ENCODE measurements around the gene EFCAB7. TPM values are rescaled to one million over a fixed set of nuclear protein-coding genes. Genes with fewer than 3 reads are reported as not detected.

EFCAB7 gene
- total RNA-seq, 1 experiment from 2014 or later: 2.8 TPM

GRCh38 chr1:63599799-63600198, 76.5 kb downstream of the EFCAB7 start:
- Mint-ChIP-seq H3K36me3 (peaks cover 11% of the 10 kb centered on the region), H3K27me3 (ENCODE audit: low read depth) (no peaks in the 10 kb centered on the region), H3K4me3 (no peak overlapping the region), H3K27ac (no peak overlapping the region), H3K4me1 (peaks cover 41% of the 10 kb centered on the region), H3K9me3 (no peaks in the 10 kb centered on the region)
- POLR2A ChIA-PET: no interaction called here
- TF ChIP-seq SMAD3 (CRISPR knock-in tag; IDR thresholded peaks at IDR 0.05; ENCODE audit: borderline replicate concordance): no peak
- TF ChIP-seq ZNF219 (CRISPR knock-in tag; IDR thresholded peaks at IDR 0.05; ENCODE audit: borderline replicate concordance): no peak
- TF ChIP-seq TEAD1 (CRISPR knock-in tag; IDR thresholded peaks at IDR 0.05): no peak
- TF ChIP-seq, protein P1, sequence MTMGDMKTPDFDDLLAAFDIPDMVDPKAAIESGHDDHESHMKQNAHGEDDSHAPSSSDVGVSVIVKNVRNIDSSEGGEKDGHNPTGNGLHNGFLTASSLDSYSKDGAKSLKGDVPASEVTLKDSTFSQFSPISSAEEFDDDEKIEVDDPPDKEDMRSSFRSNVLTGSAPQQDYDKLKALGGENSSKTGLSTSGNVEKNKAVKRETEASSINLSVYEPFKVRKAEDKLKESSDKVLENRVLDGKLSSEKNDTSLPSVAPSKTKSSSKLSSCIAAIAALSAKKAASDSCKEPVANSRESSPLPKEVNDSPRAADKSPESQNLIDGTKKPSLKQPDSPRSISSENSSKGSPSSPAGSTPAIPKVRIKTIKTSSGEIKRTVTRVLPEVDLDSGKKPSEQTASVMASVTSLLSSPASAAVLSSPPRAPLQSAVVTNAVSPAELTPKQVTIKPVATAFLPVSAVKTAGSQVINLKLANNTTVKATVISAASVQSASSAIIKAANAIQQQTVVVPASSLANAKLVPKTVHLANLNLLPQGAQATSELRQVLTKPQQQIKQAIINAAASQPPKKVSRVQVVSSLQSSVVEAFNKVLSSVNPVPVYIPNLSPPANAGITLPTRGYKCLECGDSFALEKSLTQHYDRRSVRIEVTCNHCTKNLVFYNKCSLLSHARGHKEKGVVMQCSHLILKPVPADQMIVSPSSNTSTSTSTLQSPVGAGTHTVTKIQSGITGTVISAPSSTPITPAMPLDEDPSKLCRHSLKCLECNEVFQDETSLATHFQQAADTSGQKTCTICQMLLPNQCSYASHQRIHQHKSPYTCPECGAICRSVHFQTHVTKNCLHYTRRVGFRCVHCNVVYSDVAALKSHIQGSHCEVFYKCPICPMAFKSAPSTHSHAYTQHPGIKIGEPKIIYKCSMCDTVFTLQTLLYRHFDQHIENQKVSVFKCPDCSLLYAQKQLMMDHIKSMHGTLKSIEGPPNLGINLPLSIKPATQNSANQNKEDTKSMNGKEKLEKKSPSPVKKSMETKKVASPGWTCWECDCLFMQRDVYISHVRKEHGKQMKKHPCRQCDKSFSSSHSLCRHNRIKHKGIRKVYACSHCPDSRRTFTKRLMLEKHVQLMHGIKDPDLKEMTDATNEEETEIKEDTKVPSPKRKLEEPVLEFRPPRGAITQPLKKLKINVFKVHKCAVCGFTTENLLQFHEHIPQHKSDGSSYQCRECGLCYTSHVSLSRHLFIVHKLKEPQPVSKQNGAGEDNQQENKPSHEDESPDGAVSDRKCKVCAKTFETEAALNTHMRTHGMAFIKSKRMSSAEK (CRISPR knock-in tag; IDR thresholded peaks at IDR 0.05; ENCODE audit: borderline replicate concordance): no peak
- TF ChIP-seq TCF7 (CRISPR knock-in tag; IDR thresholded peaks at IDR 0.05; ENCODE audit: low read depth): no peak
- no peak for TF ChIP-seq ARID4B (CRISPR knock-in tag; IDR thresholded peaks at IDR 0.05; ENCODE audit: borderline replicate concordance)
- no peak for TF ChIP-seq ESRRA (CRISPR knock-in tag; IDR thresholded peaks at IDR 0.05; ENCODE audit: borderline replicate concordance)
- TF ChIP-seq NR2C2 (CRISPR knock-in tag; IDR thresholded peaks at IDR 0.05): no peak
- TF ChIP-seq KAT7 (CRISPR knock-in tag; IDR thresholded peaks at IDR 0.05; ENCODE audit: borderline replicate concordance): no peak
- TF ChIP-seq EMX1 (CRISPR knock-in tag; IDR thresholded peaks at IDR 0.05): no peak
- TF ChIP-seq, protein P2, sequence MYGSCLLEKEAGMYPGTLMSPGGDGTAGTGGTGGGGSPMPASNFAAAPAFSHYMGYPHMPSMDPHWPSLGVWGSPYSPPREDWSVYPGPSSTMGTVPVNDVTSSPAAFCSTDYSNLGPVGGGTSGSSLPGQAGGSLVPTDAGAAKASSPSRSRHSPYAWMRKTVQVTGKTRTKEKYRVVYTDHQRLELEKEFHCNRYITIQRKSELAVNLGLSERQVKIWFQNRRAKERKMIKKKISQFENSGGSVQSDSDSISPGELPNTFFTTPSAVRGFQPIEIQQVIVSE (CRISPR knock-in tag; IDR thresholded peaks at IDR 0.05; ENCODE audit: borderline replicate concordance): no peak
- DNase-seq (ENCODE audit: low spot score): no peak
- CTCF ChIA-PET: no interaction called here
- no peak for ATAC-seq

- H3K4me3 Mint-ChIP-seq: no peak overlapping the region
- ATAC-seq (no peak), DNase-seq (ENCODE audit: low spot score) (no peak)
- no peaks in the 10 kb centered on the region for H3K9me3 Mint-ChIP-seq
- CTCF ChIA-PET: no interaction called here
- peaks cover 40% of the 10 kb centered on the region for H3K4me1 Mint-ChIP-seq
- no peaks in the 10 kb centered on the region for H3K27me3 Mint-ChIP-seq (ENCODE audit: low read depth)
- H3K36me3 Mint-ChIP-seq: peaks cover 10% of the 10 kb centered on the region
- POLR2A ChIA-PET: no interaction called here
- H3K27ac Mint-ChIP-seq: peak overlapping the region; percentile 20; the same call in 1 of the 2 replicates
- TF ChIP-seq, protein P3, sequence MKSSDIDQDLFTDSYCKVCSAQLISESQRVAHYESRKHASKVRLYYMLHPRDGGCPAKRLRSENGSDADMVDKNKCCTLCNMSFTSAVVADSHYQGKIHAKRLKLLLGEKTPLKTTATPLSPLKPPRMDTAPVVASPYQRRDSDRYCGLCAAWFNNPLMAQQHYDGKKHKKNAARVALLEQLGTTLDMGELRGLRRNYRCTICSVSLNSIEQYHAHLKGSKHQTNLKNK (CRISPR knock-in tag; IDR thresholded peaks at IDR 0.05): no peak
- TF ChIP-seq, protein P4, sequence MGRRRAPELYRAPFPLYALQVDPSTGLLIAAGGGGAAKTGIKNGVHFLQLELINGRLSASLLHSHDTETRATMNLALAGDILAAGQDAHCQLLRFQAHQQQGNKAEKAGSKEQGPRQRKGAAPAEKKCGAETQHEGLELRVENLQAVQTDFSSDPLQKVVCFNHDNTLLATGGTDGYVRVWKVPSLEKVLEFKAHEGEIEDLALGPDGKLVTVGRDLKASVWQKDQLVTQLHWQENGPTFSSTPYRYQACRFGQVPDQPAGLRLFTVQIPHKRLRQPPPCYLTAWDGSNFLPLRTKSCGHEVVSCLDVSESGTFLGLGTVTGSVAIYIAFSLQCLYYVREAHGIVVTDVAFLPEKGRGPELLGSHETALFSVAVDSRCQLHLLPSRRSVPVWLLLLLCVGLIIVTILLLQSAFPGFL (CRISPR knock-in tag; IDR thresholded peaks at IDR 0.05; ENCODE audit: borderline replicate concordance): no peak
- TF ChIP-seq FOXP1 (CRISPR knock-in tag; IDR thresholded peaks at IDR 0.05; ENCODE audit: borderline replicate concordance) (no peak), ARID4B (CRISPR knock-in tag; IDR thresholded peaks at IDR 0.05; ENCODE audit: borderline replicate concordance) (no peak), TEAD1 (CRISPR knock-in tag; IDR thresholded peaks at IDR 0.05) (no peak), MAX (CRISPR knock-in tag; IDR thresholded peaks at IDR 0.05) (no peak), TP53 (CRISPR knock-in tag; IDR thresholded peaks at IDR 0.05) (no peak)
Observed at GRCh38 chr1:63600248-63600647, 76.9 kb downstream of the EFCAB7 start.
